Lung (tissue), 12 donors: Measurements from ENCODE around the gene TMPRSS5. TPM values are rescaled to one million over a fixed set of nuclear protein-coding genes. Genes with fewer than 3 reads are reported as not detected.

ENCODE experiments used
- ATAC-seq: fragments of 200-7000 bp; cut with Tn5 transposase; one replicate; pipeline ENCODE4 v1.9.1; 2020; ENCODE audit warnings: moderate number of reproducible peaks; ENCODE audit not compliant: insufficient read depth, low FRiP score
- DNase-seq, 3 donors: peaks; one replicate each; pipeline ENCODE4 v3.0.0-alpha.2; 2013 to 2017
- H3K27ac ChIP-seq, 2 donors: one replicate each; pipeline ENCODE4 v1.5.1; 2013; ENCODE audit warnings: mild to moderate bottlenecking in 2 of 2, moderate library complexity in 2 of 2, control low read depth in 1 of 2, inconsistent platforms in 1 of 2, low read depth in 1 of 2, low read length in 1 of 2
- H3K27me3 ChIP-seq, 3 donors: one replicate each; pipeline ENCODE4 v1.5.1; 2013; ENCODE audit warnings: low read length in 2 of 3; ENCODE audit not compliant: control insufficient read depth in 3 of 3, insufficient read depth in 3 of 3
- H3K36me3 ChIP-seq, 4 donors: one replicate each; pipeline ENCODE4 v1.5.1; 2013; ENCODE audit warnings: low read length in 4 of 4, mild to moderate bottlenecking in 1 of 4, moderate library complexity in 1 of 4; ENCODE audit not compliant: control insufficient read depth in 4 of 4, insufficient read depth in 4 of 4
- H3K4me1 ChIP-seq, 5 donors: one replicate each; pipeline ENCODE4 v1.5.1; 2013; ENCODE audit warnings: low read length in 5 of 5, mild to moderate bottlenecking in 2 of 5, moderate library complexity in 1 of 5; ENCODE audit not compliant: control insufficient read depth in 5 of 5, insufficient read depth in 5 of 5
- H3K4me3 ChIP-seq: one replicate; pipeline ENCODE4 v1.5.1; 2013; ENCODE audit warnings: mild to moderate bottlenecking, control low read depth, moderate library complexity
- H3K9ac ChIP-seq, 2 donors: one replicate each; pipeline ENCODE4 v1.5.1; 2013; ENCODE audit warnings: low read length in 2 of 2, control low read depth in 1 of 2; ENCODE audit not compliant: insufficient read depth in 1 of 2
- H3K9me3 ChIP-seq, 4 donors: one replicate each; pipeline ENCODE4 v1.5.1; 2013; ENCODE audit warnings: low read length in 3 of 4, mild to moderate bottlenecking in 1 of 4, moderate library complexity in 1 of 4; ENCODE audit not compliant: control insufficient read depth in 4 of 4, insufficient read depth in 3 of 4
- CTCF ChIP-seq: IDR thresholded peaks from 2 replicates; pipeline ENCODE4 v1.5.1; 2012; ENCODE audit warnings: mild to moderate bottlenecking; ENCODE audit errors: control extremely low read depth, extremely low read depth
- WGBS, 2 donors: extraction: QIAGEN DNeasy Blood & Tissue Kit; methylation state at CpG; one replicate each; pipeline ENCODE4 v1.1.7; 2013; 5-methylcytosine and 5-hydroxymethylcytosine counted together
- polyA plus RNA-seq, 2 donors: library from polyadenylated mRNA; stranded (reverse); fragments of 200-250 nt; gene quantifications; one replicate each; pipeline ENCODE4 v1.2.1, GENCODE V29; 2013
- total RNA-seq, 2 donors: library from RNA; depleted of rRNA in 1 of 2; stranded (reverse); fragments of >200 nt in 1 of 2; gene quantifications; one replicate each; pipeline ENCODE4 v1.2.1, GENCODE V29; 2014 to 2021
- donor health status: control.
- donor health status: control.
- donor health status: Bipolar disorder and iron deficiency.
- donor health status: healthy.
- donor health status: DM: yes; HTN: yes; CAD: no.

TMPRSS5 gene
- total and polyA plus RNA-seq, 4 donors = 0.32 to 1.8 (median 0.99) TPM

GRCh38 chr11:113701491-113701890 lies 4.6 kb downstream of the TMPRSS5 start:
- H3K27ac ChIP-seq = no peak overlapping the region
- no peaks in the 10 kb centered on the region for H3K27me3 ChIP-seq
- ATAC-seq = no peak
- no peak for TF ChIP-seq CTCF
- H3K9me3 ChIP-seq = peaks cover 0 to 3% (median 0%) of the 10 kb centered on the region in 4 donors
- H3K9ac ChIP-seq = no peak overlapping the region
- no peak overlapping the region for H3K4me3 ChIP-seq
- H3K36me3 ChIP-seq = peaks cover 0 to 3% (median 0%) of the 10 kb centered on the region in 4 donors
- DNase-seq = no peak
- WGBS, 2 donors = 100% methylated on average over 1 of the region's 1 CpG
- peaks cover 0 to 5% (median 0%) of the 10 kb centered on the region in 5 donors for H3K4me1 ChIP-seq

DNA sequence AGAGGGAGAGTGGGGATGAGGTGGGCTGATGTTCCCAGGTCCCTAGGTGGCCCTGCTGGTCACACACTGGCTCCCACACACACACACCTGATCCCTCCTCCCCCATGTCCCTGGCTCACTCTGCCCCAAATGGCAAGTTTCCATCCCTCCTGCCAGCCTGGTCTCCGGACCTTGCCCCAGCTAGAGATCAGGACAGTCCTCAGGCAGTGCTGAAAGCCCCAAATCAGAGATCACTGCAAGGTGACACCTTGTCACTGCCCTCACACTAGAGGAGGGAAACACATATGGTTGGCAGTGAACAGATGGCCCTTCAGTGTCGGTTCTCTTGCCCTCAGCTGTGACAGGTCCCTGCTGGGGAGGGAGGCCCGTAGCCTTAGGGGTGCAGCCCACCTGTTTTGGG lies 7.6 kb downstream of the TMPRSS5 start:
- 69 to 77% methylated on average over 3 of the region's 3 CpGs for WGBS, 2 donors
- peaks cover 0 to 2% (median under 1%) of the 10 kb centered on the region in 4 donors for H3K36me3 ChIP-seq
- H3K9me3 ChIP-seq = peaks cover 0 to 3% (median 0%) of the 10 kb centered on the region in 4 donors
- TF ChIP-seq CTCF = no peak
- no peak overlapping the region for H3K4me3 ChIP-seq
- H3K9ac ChIP-seq = no peak overlapping the region
- no peak overlapping the region for H3K27ac ChIP-seq
- DNase-seq (no peak), ATAC-seq (no peak)
- H3K27me3 ChIP-seq = no peaks in the 10 kb centered on the region
- peaks cover 0 to 3% (median 0%) of the 10 kb centered on the region in 5 donors for H3K4me1 ChIP-seq

GRCh38 chr11:113697756-113698407 lies 8.2 kb downstream of the TMPRSS5 start:
- DNase-seq = no peak
- H3K27ac ChIP-seq = no peak overlapping the region
- no peak for TF ChIP-seq CTCF

More at GRCh38 chr11:113697756-113698407, 8.2 kb downstream of the TMPRSS5 start:
- Histone ChIP-seq H3K36me3 (peaks cover 0 to 2% (median under 1%) of the 10 kb centered on the region in 4 donors), H3K4me3 (no peak overlapping the region), H3K27me3 (no peaks in the 10 kb centered on the region), H3K9ac (no peak overlapping the region), H3K4me1 (peaks cover 0 to 3% (median 0%) of the 10 kb centered on the region in 5 donors), H3K9me3 (peaks cover 0 to 3% (median 0%) of the 10 kb centered on the region in 4 donors)
- ATAC-seq = no peak
- 87% methylated on average over 7 of the region's 7 CpGs for WGBS, 2 donors
